A673 (cell line): ENCODE results near the gene ATOH7. TPM values are rescaled to one million over a fixed set of nuclear protein-coding genes. Genes with fewer than 3 reads are reported as not detected.
"Not testable (repeated sequence)": the region's sequence is repeated elsewhere in the genome, so short reads cannot be mapped to it uniquely, and the experiment has no call there.

Source experiments
- BruUV-seq: library from RNA; stranded (reverse); fragments of 400-500 nt; replicated peaks from 2 replicates; lab custom pipeline; 2021; lab: Mats Ljungman, UMichigan
- CTCF ChIA-PET: fragments of 300-600 bp; sonication (Branson Sonifier 250); formaldehyde crosslinking; loops from one replicate; lab custom pipeline; 2022; ENCODE audit warnings: antibody characterized with exemption; lab: Charles Lee
- POLR2A ChIA-PET: fragments of 300-600 bp; sonication (Branson Sonifier 250); formaldehyde crosslinking; loops from one replicate; lab custom pipeline; 2022; ENCODE audit warnings: antibody characterized with exemption; ENCODE audit not compliant: low non-redundant PET; lab: Charles Lee
- DNase-seq: peaks from one replicate; pipeline ENCODE4 v3.0.0-alpha.2; 2015; ENCODE audit warnings: low spot score
- H3K27ac ChIP-seq: fragments of 200-600 bp; sonication (generic); 2 replicates; pipeline ENCODE4 v1.5.1; 2016; ENCODE audit warnings: mixed run types, low read depth, mild to moderate bottlenecking, mixed read lengths, antibody characterized with exemption, low read length; ENCODE audit not compliant: poor library complexity, severe bottlenecking
- H3K27me3 ChIP-seq: fragments of 200-600 bp; sonication (generic); replicated peaks from 2 replicates; pipeline ENCODE4 v1.6.1; 2017; ENCODE audit warnings: mixed run types, low read depth, mild to moderate bottlenecking, mixed read lengths, antibody characterized with exemption, low read length; ENCODE audit not compliant: insufficient read depth, poor library complexity
- H3K36me3 ChIP-seq: fragments of 200-600 bp; sonication (generic); 2 replicates; pipeline ENCODE4 v1.6.1; 2016; ENCODE audit warnings: mixed run types, mild to moderate bottlenecking, mixed read lengths, antibody characterized with exemption, low read length; ENCODE audit not compliant: insufficient read depth, poor library complexity, severe bottlenecking
- H3K4me1 ChIP-seq: fragments of 200-600 bp; sonication (generic); 2 replicates; pipeline ENCODE4 v1.6.1; 2017; ENCODE audit warnings: mixed run types, mild to moderate bottlenecking, mixed read lengths, antibody characterized with exemption, low read length; ENCODE audit not compliant: insufficient read depth, poor library complexity, severe bottlenecking
- H3K4me3 ChIP-seq: fragments of 200-600 bp; sonication (generic); 2 replicates; pipeline ENCODE4 v1.5.1; 2016; ENCODE audit warnings: low read depth, mixed run types, mild to moderate bottlenecking, mixed read lengths, low read length; ENCODE audit not compliant: poor library complexity, severe bottlenecking
- H3K9me3 ChIP-seq: fragments of 200-600 bp; sonication (generic); 2 replicates; pipeline ENCODE4 v1.6.1; 2016; ENCODE audit warnings: mixed run types, low read depth, mild to moderate bottlenecking, mixed read lengths, antibody characterized with exemption, low read length; ENCODE audit not compliant: poor library complexity, severe bottlenecking
- CTCF ChIP-seq: fragments of 300-800, 200-600 bp; sonication (generic); conservative IDR thresholded peaks from 2 replicates; pipeline ENCODE4 v1.5.1; 2017; ENCODE audit warnings: low read depth, mild to moderate bottlenecking, antibody characterized with exemption, low read length, moderate library complexity, mixed read lengths
- EZH2 ChIP-seq: fragments of 200-600 bp; sonication (generic); IDR thresholded peaks from 2 replicates; pipeline ENCODE4 v1.6.1; 2017; ENCODE audit warnings: borderline replicate concordance, low read depth, mild to moderate bottlenecking, mixed read lengths, antibody characterized with exemption, low read length; ENCODE audit not compliant: poor library complexity, severe bottlenecking
- intact Hi-C: fragments of 100-400 bp; cut with micrococcal nuclease; formaldehyde crosslinking; loops from one replicate; pipeline ENCODE4 v1.10.0; 2022; ENCODE audit not compliant: unreplicated experiment
- total RNA-seq: library from RNA; stranded (reverse); gene quantifications from 2 replicates; pipeline ENCODE4 v1.2.3, GENCODE V29; 2021

ATOH7 gene
- total RNA-seq, 1 experiment from 2014 or later: not detected

GRCh38 chr10:68251151-68251550 is 19.2 kb upstream of the ATOH7 start:
- Histone ChIP-seq H3K4me3 (no peak overlapping the region), H3K4me1 (no peaks in the 10 kb centered on the region), H3K27me3 (no peaks in the 10 kb centered on the region), H3K9me3 (no peaks in the 10 kb centered on the region), H3K36me3 (no peaks in the 10 kb centered on the region), H3K27ac (no peak overlapping the region)
- ChIA-PET CTCF (no interaction called here), POLR2A (no interaction called here)
- TF ChIP-seq CTCF: no peak
- intact Hi-C loops: no loop called here
- BruUV-seq: no TSS peak
- no peak for DNase-seq

GRCh38 chr10:68249297-68249696 is 17.4 kb upstream of the ATOH7 start:
- TF ChIP-seq EZH2 (no peak), CTCF (no peak)
- H3K4me1 ChIP-seq: no peaks in the 10 kb centered on the region
- no peaks in the 10 kb centered on the region for H3K27me3 ChIP-seq
- no peak for DNase-seq
- no peak overlapping the region for H3K27ac ChIP-seq
- no TSS peak for BruUV-seq
- intact Hi-C loops: no loop called here
- H3K36me3 ChIP-seq: no peaks in the 10 kb centered on the region
- POLR2A ChIA-PET: no interaction called here
- no peak overlapping the region for H3K4me3 ChIP-seq
- CTCF ChIA-PET: interaction anchor here (0.6 kb wide), 1 partner anchor 1569 kb away, joined by 4 read pairs; no protein-coding TSS in a partner anchor
- no peaks in the 10 kb centered on the region for H3K9me3 ChIP-seq

GRCh38 chr10:68247931-68248330 is 16.0 kb upstream of the ATOH7 start:
- BruUV-seq: no TSS peak
- ChIA-PET POLR2A (no interaction called here), CTCF (no interaction called here)
- H3K9me3 ChIP-seq: no peaks in the 10 kb centered on the region
- H3K4me3 ChIP-seq: no peak overlapping the region
- no peak for DNase-seq
- intact Hi-C loops: no loop called here
- H3K4me1 ChIP-seq: no peaks in the 10 kb centered on the region
- no peaks in the 10 kb centered on the region for H3K27me3 ChIP-seq
- no peak overlapping the region for H3K27ac ChIP-seq
- H3K36me3 ChIP-seq: no peaks in the 10 kb centered on the region
- no peak for TF ChIP-seq CTCF
- TF ChIP-seq EZH2: no peak

GRCh38 chr10:68246397-68246796 is 14.5 kb upstream of the ATOH7 start:
- H3K27me3 ChIP-seq, intact Hi-C loops, BruUV-seq: not testable (repeated sequence)

More at GRCh38 chr10:68246397-68246796, 14.5 kb upstream of the ATOH7 start:
- CTCF ChIA-PET, DNase-seq, POLR2A ChIA-PET, H3K9me3 ChIP-seq, H3K36me3 ChIP-seq, H3K4me1 ChIP-seq, H3K27ac ChIP-seq, H3K4me3 ChIP-seq: not testable (repeated sequence)
